ENCODE data around the gene PTAFR.

DNA sequence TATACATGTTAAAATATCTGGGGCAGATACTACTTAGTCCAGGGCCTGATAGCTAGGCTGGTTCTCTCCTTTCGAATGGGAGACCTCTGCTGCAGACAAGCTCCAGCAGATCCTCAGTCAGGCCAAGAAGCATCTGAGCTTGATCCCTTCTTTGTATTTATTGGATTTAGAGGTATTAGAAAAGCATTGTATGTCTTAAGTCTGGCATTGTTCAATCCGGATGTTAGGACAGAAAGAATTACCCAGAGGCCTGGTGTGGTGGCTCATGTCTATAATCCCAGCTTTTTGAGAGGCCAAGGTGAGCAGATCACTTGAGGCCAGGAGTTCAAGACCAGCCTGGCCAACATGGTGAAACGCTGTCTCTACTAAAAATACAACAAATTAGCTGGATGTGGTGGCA is 66.9 kb downstream of the PTAFR start:
- TF ChIP-seq, protein P1, sequence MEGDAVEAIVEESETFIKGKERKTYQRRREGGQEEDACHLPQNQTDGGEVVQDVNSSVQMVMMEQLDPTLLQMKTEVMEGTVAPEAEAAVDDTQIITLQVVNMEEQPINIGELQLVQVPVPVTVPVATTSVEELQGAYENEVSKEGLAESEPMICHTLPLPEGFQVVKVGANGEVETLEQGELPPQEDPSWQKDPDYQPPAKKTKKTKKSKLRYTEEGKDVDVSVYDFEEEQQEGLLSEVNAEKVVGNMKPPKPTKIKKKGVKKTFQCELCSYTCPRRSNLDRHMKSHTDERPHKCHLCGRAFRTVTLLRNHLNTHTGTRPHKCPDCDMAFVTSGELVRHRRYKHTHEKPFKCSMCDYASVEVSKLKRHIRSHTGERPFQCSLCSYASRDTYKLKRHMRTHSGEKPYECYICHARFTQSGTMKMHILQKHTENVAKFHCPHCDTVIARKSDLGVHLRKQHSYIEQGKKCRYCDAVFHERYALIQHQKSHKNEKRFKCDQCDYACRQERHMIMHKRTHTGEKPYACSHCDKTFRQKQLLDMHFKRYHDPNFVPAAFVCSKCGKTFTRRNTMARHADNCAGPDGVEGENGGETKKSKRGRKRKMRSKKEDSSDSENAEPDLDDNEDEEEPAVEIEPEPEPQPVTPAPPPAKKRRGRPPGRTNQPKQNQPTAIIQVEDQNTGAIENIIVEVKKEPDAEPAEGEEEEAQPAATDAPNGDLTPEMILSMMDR (IDR thresholded peaks at IDR 0.05), result no peak
- no peak for TF ChIP-seq POLR2A (IDR thresholded peaks at IDR 0.05)
